GM21576 (cell line): ENCODE measurements around the gene NAPEPLD.
"Not testable (repeated sequence)": the region's sequence is repeated elsewhere in the genome, so short reads cannot be mapped to it uniquely, and the experiment has no call there.

Experiments used
- ATAC-seq: cut with Tn5 transposase; IDR thresholded peaks from one replicate; pipeline ENCODE4 v1.9.1; 2021; ENCODE audit warnings: mild to moderate bottlenecking, moderate library complexity; ENCODE audit not compliant: unreplicated experiment

NAPEPLD gene

DNA sequence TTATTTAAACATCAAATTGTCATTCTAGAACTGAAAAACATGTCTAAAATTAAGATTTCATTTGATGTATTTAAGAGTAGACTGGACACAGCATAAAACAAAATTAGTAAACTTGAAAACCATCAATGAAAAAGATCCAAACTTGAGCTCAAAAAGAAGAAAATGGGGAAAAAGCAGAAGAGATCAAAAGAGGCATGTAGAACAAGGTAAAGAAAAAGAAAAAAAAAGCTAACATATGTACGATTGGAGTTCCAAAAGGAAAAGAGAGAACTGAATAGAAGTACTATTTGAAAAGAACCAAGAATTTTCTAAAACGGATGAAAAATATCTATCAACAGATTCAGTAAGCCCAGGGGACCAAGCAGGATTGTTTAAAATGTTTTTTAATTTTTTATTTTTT is 77.9 kb downstream of the NAPEPLD start:
- no peak for ATAC-seq

DNA sequence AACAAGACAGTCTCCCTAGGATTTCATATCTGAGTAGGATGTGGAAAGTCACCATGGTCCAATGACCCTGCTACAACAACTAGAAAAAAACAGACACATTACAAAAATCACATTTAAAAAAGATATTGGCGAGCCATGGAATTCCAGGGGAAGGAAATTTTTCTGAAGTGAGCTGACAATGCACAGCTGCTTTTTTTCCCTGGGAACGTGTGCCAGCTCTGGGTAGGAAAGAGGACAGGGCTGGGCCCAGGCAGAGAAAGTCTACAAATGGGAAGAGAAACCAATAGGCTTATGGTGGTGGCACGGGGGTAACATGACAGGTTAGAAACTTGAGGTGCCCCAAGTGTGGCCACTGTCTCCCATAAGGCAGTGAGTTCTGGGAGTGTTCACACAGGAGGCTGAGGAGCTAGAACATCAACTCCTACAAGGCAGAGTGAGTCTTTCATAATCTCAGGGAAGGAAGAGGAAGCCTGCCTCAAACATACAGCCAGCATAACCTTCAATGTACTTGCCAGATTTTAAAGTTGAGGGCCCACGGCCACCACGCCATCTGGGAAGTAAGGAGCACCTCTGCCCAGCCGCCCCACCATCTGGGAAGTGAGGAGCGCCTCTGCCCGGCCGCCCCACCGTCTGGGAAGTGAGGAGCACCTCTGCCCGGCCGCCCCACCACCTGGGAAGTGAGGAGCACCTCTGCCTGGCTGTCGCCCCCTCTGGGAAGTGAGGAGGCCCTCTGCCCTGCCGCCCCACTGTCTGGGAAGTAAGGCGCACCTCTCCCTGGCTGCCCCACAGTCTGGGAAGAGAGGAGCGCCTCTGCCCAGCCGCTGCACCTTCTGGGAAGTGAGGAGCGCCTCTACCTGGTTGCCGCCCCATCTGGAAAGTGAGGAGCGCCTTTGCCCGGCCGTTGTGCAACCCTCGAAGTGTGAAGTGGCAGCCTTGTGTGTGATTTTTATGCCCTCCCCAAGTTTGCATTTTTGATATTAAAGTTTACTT is 80.2 kb downstream of the NAPEPLD start:
- ATAC-seq, result no peak

DNA sequence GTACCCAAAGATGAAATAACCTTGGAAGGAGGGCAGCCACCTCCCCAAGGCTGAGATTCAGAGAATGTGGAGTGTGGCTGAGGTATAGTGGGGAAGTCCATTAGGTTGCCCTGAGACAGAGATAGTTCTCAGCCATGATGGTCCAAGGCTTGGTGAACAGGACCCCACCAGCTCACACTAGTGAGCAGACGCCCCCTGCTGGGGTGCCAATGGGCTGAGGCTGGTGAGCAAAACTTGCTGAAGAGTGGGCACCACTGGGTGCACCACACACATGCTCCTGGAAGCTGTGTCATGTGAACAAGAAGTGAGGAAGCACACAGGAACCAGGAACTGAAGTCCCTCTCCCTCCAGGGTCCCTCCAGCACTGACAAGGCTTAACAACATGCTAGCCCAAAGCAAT is 83.2 kb downstream of the NAPEPLD start:
- no peak for ATAC-seq

DNA sequence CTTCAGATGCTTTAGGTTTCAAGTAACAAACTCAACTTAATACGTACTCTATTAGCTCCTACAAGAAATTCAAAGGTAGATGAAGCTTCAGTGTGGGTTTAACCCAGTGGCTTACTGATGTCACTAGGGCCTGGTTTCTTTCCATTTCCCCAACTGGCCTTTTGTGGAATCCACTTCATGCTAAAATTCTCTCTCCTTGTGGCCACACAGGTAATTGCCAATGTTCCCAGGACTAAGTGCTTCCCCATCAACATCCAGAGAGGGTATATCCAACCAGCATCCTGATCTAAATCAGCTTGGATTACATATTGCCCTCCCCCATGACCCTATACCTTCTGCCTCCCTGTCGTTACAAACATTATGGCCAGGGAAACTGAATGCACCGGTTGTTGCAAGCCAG is 85.0 kb downstream of the NAPEPLD start:
- no peak for ATAC-seq

DNA sequence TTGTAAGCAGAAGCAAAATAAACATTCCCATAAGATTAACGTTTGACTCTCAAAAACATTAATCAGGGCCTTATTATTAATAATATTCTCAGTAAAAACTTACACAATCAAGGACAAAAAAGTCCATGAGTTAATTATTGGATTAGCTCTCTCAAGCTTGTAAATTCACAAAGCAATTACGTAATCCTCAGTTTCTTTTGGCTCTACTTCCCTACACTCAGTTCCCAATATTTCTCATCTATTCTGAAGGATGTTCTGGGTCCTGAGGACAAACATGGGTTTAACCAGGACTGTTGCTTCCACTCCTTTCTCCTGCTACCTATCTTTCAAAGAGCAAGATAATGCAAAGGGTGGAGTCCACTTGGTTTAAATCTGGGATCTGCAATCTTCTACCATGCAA is 89.4 kb downstream of the NAPEPLD start:
- no peak for ATAC-seq

DNA sequence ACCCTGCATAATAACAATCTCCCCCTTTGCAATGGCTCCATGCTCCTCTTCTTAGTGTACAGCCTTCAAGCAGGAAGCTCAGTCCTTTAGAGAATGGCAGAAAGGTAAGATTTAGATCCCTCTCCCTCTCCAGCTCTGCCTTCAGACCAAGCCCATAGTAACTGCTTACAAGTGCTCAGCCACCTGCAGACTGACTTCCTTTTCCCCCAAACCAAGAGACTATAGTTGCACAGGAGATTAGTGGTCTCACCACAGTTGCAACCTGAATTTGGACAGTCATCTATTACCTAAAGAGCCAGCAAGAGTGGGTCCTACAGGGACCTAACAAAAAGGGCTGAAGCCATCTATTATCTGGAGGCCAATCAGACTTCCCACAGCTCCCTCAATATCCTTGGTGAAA is 90.8 kb downstream of the NAPEPLD start:
- ATAC-seq, result no peak

DNA sequence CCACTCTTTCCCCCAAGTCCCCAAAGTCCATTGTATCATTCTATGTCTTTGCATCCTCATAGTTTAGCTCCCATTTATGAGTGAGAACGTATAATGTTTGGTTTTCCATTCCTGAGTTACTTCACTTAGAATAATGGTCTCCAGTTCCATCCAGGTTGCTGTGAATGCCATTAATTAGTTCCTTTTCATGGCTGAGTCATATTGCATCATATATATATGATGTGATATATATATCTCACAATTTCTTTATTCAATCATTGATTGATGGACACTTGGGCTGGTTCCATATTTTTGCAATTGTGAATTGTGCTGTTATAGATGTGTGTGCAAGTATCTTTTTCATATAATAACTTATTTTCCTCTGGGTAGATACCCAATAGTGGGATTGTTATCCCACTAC is 92.9 kb downstream of the NAPEPLD start:
- not testable (repeated sequence) for ATAC-seq

DNA sequence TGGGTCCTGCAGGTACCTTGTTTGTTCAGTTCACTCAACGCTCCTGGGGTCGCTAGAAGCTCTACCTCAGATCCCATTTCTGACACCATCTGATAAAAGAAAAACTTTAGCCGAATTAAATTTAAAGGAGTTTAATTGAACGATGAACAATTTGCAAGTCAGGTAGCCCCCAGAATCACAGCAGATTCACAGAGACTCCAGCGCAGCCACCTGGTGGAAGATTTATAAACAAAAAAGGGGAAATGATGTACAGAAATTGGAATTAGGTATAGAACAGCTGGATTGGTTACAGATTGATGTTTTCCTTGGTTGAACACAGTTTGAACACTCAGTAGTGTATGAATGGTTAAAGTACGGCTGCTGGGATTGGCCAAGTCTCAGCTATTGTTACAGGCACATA is 97.4 kb downstream of the NAPEPLD start:
- no peak for ATAC-seq
